Stimulated activated CD8-positive, alpha-beta memory T cell treated with anti-CD3 and anti-CD28 coated beads, Interleukin-4, amount 100 ng/mL, for 4 hours (primary cell): ENCODE measurements around the gene MTF2.
A peak's percentile ranks its signal among the peaks of the same experiment; 100 is the strongest.
"Not testable (repeated sequence)": the region's sequence is repeated elsewhere in the genome, so short reads cannot be mapped to it uniquely, and the experiment has no call there.

Experiments used
- DNase-seq, 2 donors: peaks; one replicate each; pipeline ENCODE4 v3.0.0-alpha.2; 2020; ENCODE audit warnings: low read depth in 2 of 2, low spot score in 1 of 2

The MTF2 gene

DNA sequence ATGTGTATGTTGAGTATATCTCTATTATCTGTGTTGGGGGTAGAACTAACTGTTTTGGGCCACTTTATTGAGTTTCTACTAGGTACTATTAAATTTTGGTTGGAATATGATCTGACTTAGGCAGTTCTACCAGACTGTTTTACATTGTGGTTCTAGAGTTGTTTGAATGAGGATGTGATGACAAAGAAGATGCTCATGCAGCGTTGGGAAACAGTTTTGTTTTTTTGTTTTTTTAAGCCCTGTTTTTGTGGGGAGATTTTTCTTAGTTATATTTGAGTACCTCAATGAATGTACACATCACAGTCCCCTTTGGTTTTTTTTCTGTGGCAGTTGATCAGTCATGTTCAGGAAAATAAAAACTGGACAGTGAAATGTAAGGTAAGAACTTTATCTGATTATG is 61.0 kb downstream of the MTF2 start:
- no peak for DNase-seq

DNA sequence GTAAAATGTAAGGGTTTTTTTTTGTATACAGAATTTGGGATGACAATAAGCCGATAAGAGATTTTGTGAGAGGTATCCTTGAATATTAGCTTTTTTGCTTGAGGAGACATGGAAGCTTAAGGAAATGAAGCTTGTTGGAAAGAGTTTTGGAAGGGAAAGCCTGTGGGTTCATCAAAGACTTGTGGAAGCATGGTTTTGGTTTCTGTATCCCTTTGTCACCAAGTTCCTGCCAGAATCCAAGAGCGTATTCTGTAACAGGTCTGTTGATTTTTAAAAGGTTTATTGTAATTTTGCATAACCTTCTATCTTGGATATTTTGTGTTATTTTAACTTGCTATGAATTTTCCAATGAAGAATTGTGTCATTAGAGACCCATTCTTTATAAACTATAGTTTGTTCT is 63.1 kb downstream of the MTF2 start:
- no peak for DNase-seq

GRCh38 chr1:93143136-93143535 is 64.1 kb downstream of the MTF2 start:
- DNase-seq: no peak

DNA sequence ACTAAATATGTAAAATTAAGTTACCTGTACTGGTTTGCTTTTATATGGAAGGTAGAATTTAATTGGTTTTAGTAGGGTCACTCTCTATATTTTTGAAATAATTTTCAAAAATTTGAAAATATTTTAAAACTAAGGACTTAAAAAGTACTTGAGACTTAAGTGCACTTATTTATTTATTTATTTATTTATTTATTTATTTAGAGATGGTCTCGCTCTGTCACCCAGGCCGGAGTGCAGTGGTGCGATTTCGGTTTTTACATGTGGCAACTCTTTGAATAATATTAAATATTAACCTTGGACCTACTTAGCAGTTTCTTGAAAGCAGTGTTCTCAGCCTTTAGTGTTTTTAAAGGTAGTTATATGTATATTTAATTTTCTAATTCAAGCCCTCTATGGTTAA is 64.7 kb downstream of the MTF2 start:
- DNase-seq: no peak

GRCh38 chr1:93148001-93148400 is 68.9 kb downstream of the MTF2 start:
- DNase-seq: no peak

DNA sequence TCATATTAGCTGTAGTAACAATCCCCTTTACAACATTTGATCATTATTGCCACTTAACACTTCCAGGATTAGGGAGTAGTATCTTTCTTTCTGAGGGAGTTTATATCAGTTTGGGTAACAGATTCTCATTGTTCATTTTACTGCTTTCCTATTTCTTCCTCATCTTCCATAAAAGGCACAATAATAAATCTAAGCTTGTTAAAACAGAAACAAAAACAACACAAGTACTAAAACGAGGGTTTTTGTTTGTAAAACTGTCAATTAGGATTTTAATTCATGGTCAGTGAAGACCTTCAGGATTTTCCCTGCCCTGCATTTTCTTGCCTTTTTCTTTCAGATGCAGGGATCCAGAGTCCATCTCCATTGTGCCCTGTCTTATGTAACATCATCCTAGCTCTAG is 71.6 kb downstream of the MTF2 start:
- no peak for DNase-seq

GRCh38 chr1:93151474-93151873 is 72.4 kb downstream of the MTF2 start:
- DNase-seq: no peak

- no peak for DNase-seq
These were observed 73.8 kb downstream of the MTF2 start for GRCh38 chr1:93152835-93153234.

- no peak for DNase-seq
These were observed 75.8 kb downstream of the MTF2 start for GRCh38 chr1:93154898-93155297.

DNA sequence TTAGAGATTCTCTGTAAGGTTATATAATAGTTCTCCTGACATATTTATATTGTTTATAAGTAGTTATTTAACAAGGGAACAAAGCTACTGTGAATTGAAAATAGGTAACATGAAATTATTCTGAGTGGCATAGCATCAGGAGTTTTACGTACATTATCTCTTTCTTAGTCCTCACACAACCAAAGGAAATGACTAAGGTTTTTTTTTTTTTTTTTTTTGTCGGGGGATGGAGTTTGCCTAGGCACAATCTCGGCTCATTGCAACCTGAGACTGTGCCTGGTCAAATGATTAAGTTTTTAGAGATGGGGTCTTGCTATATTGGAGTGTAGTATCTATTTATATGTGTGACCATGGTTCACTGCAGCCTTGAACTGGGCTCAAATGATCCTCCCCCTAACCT is 76.3 kb downstream of the MTF2 start:
- no peak for DNase-seq

- no peak for DNase-seq
These were observed 80.3 kb downstream of the MTF2 start for GRCh38 chr1:93159337-93159736.

DNA sequence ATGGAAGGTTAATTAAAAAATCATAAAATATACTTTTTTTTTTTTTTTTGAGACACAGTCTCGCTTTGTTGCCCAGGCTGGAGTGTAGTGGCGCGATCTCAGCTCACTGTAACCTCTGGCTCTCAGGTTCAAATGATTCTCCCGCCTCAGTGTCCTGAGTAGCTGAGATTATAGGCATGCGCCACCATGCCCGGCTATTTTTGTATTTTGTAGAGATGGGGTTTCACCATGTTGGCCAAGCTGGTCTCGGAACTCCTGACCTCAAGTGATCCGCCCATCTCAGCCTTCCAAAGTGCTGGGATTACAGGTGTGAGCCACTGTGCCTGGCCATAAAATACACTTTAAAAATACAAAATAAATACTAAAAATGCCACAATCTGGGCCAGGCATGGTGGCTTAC is 84.2 kb downstream of the MTF2 start:
- not testable (repeated sequence) for DNase-seq

GRCh38 chr1:93164816-93165215 is 85.7 kb downstream of the MTF2 start:
- no peak for DNase-seq

DNA sequence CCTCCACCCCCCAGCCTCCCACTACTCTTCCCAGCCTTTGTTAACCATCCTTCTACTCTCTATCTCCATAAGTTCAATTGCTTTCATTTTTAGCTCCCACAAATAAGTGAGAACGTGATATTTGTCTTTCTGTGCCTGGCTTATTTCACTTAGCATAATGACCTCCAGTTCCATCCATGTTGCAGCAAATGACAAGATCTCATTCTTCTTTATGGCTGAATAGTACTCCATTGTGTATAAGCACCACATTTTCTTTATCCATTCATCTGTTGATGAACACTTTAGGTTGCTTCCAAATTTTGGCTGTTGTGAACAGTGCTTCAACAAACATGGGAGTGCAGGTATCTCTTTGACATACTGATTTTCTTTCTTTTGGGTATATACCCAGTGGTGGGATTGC is 86.8 kb downstream of the MTF2 start:
- DNase-seq: not testable (repeated sequence)

DNA sequence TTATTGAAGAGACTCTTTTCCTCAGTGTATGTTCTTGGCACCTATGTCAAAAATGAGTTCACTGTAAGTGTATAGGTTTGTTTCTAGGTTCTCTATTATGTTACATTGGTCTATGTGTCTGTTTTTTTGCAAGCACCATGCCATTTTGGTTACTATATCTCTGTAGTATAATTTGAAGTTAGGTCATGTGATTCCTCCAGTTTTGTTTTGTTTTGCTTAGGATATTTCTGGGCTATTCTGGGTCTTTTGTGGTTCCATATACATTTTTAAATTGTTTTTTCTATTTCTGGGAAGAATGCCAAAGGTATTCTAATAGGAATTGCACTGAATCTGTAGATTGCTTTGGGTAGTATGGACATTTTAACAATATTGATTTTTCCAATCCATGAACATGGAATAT is 87.9 kb downstream of the MTF2 start:
- DNase-seq: no peak

DNA sequence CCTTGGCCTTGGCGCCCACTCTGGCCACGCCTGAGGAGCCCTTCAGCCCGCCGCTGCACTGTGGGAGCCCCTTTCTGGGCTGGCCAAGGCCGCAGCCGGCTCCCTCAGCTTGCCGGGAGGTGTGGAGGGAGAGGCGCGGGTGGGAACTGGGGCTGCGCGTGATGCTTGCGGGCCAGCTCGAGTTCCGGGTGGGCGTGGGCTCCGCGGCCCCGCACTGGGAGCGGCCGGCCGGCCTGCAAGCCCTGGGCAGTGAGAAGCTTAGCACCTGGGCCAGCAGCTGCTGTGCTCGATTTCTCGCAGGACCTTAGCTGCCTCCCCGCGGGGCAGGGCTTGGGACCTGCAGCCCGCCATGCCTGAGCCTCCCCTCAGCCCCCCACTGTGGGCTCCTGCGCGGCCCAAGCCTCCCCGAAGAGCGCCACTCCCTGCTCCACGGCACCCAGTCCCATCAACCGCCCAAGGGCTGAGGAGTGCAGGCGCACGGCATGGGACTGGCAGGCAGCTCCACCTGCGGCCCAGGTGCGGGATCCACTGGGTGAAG is 91.1 kb downstream of the MTF2 start:
- not testable (repeated sequence) for DNase-seq

DNA sequence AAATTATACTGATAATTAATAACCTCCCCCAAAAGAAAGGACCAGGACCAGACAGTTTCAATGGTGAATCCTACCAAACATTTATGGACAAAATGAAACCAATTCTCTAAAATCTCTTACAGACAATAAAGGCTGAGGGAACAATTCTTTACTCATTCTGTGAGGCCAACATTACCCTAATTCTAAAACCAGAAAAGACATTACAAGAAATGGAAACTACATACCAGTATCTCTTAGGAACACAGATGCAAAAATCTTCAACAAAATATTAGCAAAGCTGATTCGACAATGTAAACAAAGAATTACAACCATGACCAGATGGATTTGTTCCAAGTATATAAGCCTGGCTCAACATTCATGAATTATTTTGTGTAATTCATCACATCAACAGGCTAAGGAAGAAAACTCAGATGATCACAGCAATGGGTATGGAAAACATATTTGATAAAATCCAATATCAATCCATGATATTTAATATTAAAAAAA is 92.5 kb downstream of the MTF2 start:
- DNase-seq: no peak

DNA sequence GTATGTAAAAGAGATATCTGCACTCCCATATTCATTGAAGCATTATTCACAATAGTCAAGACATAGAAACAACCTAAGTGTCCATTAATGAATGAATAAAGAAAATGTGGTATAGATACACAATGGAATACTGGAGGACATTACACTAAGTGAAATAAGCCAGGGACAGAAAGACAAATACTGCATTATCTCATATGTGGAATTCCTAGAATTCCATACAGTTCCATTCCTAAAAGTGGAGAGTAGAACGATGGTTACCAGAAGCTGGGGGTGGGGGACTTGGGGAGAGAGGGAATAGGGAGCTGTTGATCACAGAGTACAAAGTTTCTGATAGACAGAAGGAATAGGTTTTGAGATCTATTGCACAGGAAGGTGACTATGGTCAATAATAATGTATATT is 93.7 kb downstream of the MTF2 start:
- no peak for DNase-seq

GRCh38 chr1:93174638-93175037 is 95.6 kb downstream of the MTF2 start:
- DNase-seq: not testable (repeated sequence)

DNA sequence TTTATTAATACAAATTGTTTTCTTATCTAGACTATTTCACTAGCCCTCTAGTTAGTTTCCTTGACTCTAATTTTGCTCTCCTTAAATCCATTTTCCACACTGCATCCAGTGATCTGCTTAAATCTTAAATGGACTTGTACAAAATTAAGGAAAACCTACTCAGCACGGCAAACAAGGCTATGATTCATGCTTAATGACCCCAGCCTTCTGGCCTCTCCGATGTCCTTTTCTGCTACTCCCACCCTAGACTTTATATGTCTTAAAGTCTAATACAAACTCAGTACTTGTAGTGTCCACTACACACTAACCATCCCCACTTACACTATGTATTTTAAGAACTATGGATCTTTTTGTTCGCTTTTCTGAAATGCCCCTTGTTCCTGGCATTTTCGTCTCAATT is 98.9 kb downstream of the MTF2 start:
- DNase-seq: no peak

GRCh38 chr1:93178418-93178817 is 99.3 kb downstream of the MTF2 start:
- DNase-seq: no peak

DNA sequence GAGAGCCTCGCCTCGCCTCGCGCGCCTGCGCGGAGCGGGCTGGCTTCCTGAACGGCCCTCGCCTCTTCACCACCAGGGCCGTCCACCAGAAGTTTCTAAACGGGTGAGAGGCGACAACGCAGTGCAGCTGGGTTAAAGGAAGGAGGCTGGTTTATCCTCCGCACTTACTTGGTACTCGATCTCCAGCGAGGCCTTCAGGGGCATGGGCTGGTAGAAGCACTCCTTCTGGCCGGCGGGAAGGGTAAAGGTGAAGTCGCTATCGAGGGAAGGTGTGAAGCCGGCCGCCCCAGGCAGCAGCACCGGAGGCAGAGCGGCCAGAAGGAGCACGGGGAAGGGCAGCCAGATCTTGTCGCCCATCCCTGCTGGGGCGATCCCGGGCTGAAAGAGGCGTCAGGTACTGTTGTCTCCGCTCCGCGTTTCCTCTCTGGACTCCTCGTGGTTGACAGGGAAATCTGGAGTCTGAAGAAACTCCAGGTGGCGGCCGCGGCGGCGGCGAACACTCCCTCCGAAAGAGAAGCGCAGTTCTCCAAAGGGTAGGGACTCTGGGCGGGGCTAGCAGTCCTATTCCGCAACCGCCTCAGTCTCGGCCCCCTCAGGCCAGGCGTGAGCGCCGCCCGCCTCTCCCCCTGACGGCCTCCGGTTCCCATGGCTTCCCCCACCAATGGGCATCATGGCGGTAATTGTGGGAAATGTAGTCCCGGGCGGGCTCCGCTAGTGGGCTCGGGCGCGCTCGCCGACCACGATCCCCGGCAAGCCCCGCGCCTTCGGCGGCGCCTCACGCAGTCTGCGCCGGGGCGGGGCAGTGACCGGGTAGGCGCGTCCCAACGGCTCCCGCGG is 101.0 kb downstream of the MTF2 start, which contains the start of gene TMED5:
TMED5 (minus strand) TSS at position 528 of the 837 bp plus-strand sequence; CDS start at position 357, 171 bp downstream.
- peak; percentile 81 to 93 for DNase-seq
